PFSK-1 (cell line): ENCODE results near the gene TRRAP.

Experiments used
- FOXP2 ChIP-seq: optimal IDR thresholded peaks from 2 replicates; pipeline ENCODE3; 2011; ENCODE audit warnings: borderline replicate concordance, control low read depth, inconsistent platforms; ENCODE audit not compliant: insufficient read depth; ENCODE audit errors: extremely low read length, extremely low read depth
- POLR2AphosphoS5 ChIP-seq: IDR thresholded peaks from 2 replicates; pipeline ENCODE4 v1.6.1; 2012; ENCODE audit warnings: low read depth, mild to moderate bottlenecking, control low read depth, low read length, moderate library complexity
- SIN3A ChIP-seq: IDR thresholded peaks from 2 replicates; pipeline ENCODE4 v1.6.1; 2012; ENCODE audit warnings: mild to moderate bottlenecking, low read length, moderate library complexity, borderline replicate concordance; ENCODE audit not compliant: insufficient read depth
- TAF1 ChIP-seq: IDR thresholded peaks from 2 replicates; pipeline ENCODE4 v1.6.1; 2012; ENCODE audit warnings: low read length, control low read depth, borderline replicate concordance; ENCODE audit not compliant: insufficient read depth
- TF ChIP-seq, protein P1 (sequence below), 2 experiments: IDR thresholded peaks; 2 replicates each; pipeline versions ENCODE4 v1.6.1 to v1.8.0; 2011 to 2012; ENCODE audit warnings: low read depth in 2 of 2, low read length in 2 of 2, control low read depth in 1 of 2, inconsistent platforms in 1 of 2, mild to moderate bottlenecking in 1 of 2, moderate library complexity in 1 of 2; ENCODE audit not compliant: insufficient read depth in 1 of 2

DNA sequence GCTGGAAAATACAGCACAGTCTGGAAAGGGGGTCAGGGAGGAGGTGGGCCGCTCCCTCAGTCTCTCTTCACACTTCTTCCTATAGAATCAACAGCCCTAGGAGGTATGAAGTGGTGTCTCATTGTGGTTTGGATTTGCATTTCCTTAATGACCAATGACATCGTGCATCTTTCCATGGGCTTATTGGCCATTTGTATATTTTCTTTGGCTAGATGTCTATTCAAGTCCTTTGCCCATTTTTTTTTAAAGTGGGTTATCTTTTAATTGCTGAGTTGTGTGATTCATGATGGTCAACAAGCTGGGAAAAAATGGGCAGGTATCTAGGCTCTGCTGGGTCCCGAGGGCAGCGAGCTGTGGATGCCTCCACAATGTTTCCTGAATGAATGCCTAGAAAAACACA is 37.6 kb upstream of the TRRAP start:
- TF ChIP-seq POLR2AphosphoS5 (no peak), SIN3A (no peak), TAF1 (no peak), FOXP2 (no peak)
- TF ChIP-seq, protein P1, sequence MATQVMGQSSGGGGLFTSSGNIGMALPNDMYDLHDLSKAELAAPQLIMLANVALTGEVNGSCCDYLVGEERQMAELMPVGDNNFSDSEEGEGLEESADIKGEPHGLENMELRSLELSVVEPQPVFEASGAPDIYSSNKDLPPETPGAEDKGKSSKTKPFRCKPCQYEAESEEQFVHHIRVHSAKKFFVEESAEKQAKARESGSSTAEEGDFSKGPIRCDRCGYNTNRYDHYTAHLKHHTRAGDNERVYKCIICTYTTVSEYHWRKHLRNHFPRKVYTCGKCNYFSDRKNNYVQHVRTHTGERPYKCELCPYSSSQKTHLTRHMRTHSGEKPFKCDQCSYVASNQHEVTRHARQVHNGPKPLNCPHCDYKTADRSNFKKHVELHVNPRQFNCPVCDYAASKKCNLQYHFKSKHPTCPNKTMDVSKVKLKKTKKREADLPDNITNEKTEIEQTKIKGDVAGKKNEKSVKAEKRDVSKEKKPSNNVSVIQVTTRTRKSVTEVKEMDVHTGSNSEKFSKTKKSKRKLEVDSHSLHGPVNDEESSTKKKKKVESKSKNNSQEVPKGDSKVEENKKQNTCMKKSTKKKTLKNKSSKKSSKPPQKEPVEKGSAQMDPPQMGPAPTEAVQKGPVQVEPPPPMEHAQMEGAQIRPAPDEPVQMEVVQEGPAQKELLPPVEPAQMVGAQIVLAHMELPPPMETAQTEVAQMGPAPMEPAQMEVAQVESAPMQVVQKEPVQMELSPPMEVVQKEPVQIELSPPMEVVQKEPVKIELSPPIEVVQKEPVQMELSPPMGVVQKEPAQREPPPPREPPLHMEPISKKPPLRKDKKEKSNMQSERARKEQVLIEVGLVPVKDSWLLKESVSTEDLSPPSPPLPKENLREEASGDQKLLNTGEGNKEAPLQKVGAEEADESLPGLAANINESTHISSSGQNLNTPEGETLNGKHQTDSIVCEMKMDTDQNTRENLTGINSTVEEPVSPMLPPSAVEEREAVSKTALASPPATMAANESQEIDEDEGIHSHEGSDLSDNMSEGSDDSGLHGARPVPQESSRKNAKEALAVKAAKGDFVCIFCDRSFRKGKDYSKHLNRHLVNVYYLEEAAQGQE (IDR thresholded peaks at IDR 0.05; ENCODE audit: insufficient read depth in 1 of 2, low read depth in 2 of 2, low read length in 2 of 2) = no peak
